ENCODE data around the gene PSAP. TPM values are rescaled to one million over a fixed set of nuclear protein-coding genes. Genes with fewer than 3 reads are reported as not detected.

PSAP gene
- total RNA-seq, 2 donors from 2014 or later, result 787 to 1,159 TPM

DNA sequence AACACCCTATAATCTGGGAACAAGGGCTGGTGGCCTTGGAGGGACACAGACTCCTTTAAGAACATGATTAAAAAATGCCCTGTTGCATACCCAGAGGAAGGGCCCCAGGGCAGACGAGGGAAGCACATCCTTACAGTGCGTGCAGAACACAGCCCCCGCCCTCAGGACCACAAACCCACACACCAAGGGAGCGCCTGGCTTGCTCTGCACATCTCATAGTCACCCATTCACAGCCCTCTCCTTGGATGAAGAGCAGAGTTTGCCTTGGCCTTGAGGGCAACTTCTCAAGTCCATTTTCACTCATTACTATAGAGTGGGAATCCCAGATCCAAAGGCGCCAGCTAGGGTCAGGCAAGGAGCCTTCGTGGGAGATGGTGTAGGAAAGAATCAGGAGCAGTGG is 71.4 kb downstream of the PSAP start:
- DNase-seq (ENCODE audit: low spot score), result no peak
- intact Hi-C loops (cut with DNase I), result loop anchor here in 1 of 2 donors (10.0 kb wide), 1 partner anchor 55 kb away; no protein-coding TSS in a partner anchor

DNA sequence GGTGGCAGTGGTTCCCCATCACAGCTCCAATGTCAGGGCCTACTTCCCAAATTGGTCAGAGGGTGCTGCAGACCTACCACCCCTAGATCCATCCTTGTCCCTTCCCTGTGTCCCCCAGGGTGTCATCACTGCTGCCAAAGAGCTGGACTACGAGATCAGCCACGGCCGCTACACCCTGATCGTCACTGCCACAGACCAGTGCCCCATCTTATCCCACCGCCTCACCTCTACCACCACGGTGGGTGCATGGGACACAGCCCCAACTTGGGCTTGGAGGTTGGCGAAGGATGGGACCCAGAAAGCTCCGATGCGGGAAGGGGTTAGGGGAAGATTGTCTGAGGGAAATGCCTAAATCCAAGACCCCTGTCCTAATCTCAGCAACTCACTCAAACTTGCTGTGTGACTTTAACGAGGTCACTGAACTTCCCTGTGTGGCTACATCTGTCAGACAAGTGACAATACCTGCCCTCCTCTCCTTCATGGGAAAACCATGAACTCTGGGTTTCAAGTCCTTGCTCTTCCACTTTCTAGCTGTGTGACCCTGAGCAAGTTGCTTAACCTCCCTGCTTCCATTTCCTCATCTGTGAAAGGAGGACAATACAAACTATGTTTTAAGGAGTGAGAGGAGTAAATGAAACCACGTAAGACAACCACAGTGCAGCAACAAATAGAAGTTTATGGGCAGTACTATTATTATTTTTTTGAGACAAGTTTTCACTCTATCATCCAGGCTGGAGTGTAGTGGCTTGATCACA is 72.8 kb downstream of the PSAP start:
- DNase-seq (ENCODE audit: low spot score), result no peak
- intact Hi-C loops (cut with DNase I), result loop anchor here in 1 of 2 donors (10.0 kb wide), 1 partner anchor 57 kb away; no protein-coding TSS in a partner anchor

DNA sequence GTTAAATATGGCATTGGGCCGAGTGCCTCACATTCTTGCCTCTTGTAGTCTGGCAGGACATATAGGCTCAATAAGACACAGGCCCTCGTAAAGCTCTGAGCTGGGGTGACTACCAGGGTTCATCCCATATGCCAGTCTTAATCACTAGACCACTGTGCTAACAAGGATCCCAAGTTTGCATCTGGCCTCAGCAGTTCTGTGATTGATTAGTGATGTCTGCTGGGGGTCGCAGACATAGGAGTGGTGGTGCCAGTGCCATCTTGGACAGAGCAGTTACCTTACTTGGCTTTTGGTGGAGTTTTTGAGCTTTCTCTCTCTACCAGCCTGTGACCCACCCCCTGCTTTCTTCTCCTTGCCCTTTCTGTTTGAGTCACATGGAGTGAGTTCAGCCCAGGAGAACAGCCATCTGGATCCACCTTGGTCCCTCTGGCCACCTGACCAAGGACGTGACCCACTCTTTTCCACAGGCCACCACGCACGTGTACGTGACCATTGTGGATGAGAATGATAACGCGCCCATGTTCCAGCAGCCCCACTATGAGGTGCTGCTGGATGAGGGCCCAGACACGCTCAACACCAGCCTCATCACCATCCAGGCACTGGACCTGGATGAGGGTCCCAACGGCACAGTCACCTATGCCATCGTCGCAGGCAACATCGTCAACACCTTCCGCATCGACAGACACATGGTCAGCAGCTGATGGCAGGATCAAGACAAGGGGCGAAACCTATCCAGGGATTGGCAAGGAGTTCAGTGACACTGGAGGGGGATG is 73.7 kb downstream of the PSAP start:
- no peak for DNase-seq (ENCODE audit: low spot score)
- intact Hi-C loops (cut with DNase I), result loop anchor here in 1 of 2 donors (10.0 kb wide), 1 partner anchor 57 kb away; no protein-coding TSS in a partner anchor

DNA sequence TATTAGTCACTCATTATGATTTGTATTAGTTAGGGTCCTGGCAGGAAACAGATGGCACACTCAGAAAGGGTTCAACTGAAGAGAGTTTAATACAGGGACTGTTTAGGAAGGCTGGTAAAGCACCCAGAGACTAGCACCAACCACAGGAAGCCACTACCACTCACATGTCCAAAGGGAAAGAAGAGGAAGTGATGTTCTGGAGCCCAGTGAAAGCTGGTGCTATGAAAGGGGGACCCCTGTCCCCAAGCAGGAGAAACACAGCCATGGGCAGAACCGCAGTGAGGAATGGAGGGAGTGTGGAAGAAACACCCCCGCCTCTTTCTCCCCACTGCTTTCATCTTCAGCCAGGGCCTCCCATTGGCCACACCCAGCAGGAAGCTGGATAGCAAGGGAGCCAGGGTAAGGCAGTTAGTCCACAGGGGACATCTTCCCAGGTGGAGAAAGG is 74.5 kb downstream of the PSAP start:
- intact Hi-C loops (cut with DNase I), result loop anchor here in 1 of 2 donors (10.0 kb wide), 1 partner anchor 58 kb away; no protein-coding TSS in a partner anchor
- DNase-seq (ENCODE audit: low spot score), result no peak

DNA sequence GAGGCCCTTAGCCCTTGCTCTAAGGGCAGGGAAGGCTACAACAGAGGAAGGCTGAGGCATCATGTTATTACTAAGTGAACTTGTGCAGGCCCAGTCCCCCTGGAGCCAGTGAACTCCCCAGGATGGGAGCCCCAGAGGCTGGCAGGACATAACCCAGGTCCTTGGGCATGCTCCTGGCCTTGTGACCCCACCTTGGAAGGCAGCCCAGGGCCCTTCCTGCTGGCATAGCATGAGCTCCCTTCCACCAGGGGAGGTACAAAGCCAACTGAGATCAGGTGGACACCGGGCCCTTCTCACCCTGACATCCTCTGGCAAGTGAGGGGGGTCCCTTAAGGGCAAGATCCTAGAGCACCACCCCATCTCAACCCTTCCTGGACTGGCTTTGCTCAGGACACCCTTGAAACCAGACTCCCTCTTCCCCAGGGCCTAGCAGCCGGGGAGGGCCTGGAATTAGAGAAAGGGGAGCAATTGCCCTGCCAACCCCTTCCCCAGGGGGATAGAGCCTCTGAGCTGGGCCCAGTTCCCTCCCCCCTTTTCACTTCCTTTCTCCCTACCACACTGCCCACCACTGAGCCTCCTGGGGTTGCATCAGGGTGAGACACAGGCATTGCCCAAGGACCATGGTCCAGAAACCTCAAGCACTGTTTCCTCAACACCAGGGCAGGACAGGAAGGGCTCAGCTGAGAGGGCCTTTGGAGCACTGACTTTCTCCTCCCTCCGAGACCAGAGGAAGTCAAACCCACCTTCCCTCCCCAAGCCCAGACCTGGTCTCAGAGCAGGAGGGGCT is 75.9 kb downstream of the PSAP start:
- no peak for DNase-seq (ENCODE audit: low spot score)
- intact Hi-C loops (cut with DNase I), result loop anchor here in 1 of 2 donors (10.0 kb wide), 1 partner anchor 60 kb away; no protein-coding TSS in a partner anchor

DNA sequence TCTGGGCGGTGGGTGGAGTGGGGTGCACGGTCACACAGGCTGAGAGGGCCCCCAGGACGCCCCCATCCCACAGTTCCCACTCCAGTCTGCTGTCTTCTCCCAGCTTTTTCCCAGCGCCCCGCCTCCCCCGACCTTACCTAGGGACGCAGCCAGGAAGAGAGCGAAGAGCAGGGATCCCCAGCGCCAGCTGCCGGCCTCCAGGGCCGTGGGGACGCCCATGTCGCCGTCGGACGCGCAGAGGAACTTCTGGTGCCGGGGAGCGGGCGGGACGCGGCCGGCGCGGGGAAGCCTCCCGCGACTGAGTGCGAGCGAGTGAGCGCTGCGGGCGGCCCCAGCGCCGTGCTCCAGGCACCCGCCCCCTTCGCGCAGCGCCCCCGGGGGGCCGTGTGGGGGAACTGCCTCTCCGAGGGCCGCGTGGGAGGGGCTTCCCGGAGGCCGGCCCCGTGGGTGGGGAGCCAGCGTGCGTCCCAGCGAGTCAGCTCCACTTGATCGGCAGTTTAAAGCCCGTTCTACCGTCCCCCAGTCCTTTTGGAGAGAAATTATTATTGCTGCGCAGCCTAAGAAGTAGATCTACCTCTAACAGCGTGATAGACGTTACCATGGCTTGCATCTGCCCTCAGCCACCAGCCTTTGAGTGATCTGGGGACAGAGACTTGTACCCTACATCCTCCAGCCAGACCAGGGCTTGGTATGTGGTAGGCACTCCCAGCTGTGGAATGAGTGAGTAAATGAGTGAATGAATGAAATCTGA is 77.7 kb downstream of the PSAP start, which contains the start of gene VSIR:
VSIR (minus strand) TSS at position 300 of the 751 bp plus-strand sequence; CDS start at position 219, 81 bp downstream.
- intact Hi-C loops (cut with DNase I), result loop anchor here in 1 of 2 donors (10.0 kb wide), 1 partner anchor 61 kb away; no protein-coding TSS in a partner anchor
- peak; percentile 98 for DNase-seq (ENCODE audit: low spot score)

DNA sequence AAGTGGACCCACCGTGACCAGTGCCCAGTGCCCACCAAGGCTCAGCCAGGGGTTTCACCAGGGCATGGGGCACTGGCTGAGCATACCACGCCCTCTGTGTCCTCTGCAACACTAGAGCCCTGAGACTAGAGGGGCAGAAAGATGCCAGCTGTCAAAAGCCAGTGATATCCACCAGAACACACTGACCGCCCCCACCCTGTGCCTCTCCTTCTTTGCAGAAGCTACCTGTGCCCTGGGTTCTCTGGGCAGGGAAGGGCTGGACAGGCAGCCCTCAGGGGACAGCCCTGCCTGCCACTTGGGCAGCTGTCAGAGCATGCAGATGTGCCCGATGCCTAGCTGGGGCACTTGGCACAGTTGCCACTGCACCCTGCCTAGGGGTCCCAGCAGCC is 78.2 kb downstream of the PSAP start:
- intact Hi-C loops (cut with DNase I), result loop anchor here in 1 of 2 donors (10.0 kb wide), 1 partner anchor 62 kb away; no protein-coding TSS in a partner anchor
- DNase-seq (ENCODE audit: low spot score), result no peak

DNA sequence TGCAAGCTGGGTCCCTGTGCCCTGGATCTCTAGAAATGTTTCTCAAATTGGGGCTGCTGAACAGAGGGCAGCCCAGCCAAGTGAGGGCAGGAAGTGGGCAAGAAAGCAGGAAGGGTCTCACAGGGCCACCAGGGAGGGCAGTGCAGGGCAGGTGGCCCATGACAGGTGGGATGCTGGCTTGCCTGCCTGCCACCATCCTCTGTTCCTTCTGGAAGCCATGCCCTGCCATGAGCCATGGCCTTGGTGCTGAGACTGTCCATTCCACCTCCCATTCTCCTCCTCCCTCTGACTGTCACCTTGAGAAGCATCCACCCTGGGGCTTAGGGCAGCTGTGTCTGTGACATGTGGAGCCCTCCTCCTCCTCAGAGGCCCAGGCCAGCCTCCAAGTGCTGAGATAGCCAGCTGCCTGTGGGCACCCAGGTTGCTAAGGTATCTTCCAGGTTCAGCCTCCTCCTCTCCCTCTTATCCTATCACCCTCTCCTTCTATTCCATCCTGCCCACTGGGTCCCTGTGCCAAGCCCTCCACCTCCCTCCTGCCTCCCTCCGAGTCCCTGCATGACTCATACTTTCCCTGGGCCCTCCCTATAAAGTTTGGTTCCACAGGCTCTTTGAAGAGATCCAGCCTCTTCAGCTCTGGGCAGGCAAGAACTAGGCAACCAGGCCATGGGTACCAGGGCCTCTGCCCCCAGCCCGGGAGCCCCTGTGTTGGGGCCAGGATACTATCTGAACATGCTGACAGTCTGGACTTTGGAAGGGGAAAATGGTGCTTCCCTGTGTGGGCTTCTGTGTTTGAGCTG is 79.0 kb downstream of the PSAP start:
- peak; percentile 93 for DNase-seq (ENCODE audit: low spot score)
- intact Hi-C loops (cut with DNase I), result loop anchor here in 1 of 2 donors (10.0 kb wide), 1 partner anchor 63 kb away; no protein-coding TSS in a partner anchor

DNA sequence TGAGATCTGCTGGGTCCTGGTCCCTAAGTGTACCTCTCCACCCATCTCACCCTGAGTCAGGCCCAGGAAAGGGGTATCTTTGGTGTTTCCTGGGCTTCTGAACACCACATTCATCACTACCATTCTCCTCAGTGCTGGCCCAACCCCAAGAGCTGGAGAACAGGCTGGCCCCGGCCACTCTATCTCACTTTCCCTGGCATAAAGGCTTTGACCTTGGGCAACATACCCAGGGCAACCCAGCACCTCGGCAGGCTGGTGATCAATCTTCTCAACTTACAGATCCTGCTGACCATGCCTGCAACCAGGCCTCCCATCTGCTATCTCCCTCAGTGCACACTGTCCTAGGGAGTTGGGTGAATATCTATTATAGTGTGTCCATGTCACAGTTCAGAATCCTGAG is 79.8 kb downstream of the PSAP start:
- no peak for DNase-seq (ENCODE audit: low spot score)
- intact Hi-C loops (cut with DNase I), result loop anchor here in 1 of 2 donors (10.0 kb wide), 1 partner anchor 64 kb away; no protein-coding TSS in a partner anchor

DNA sequence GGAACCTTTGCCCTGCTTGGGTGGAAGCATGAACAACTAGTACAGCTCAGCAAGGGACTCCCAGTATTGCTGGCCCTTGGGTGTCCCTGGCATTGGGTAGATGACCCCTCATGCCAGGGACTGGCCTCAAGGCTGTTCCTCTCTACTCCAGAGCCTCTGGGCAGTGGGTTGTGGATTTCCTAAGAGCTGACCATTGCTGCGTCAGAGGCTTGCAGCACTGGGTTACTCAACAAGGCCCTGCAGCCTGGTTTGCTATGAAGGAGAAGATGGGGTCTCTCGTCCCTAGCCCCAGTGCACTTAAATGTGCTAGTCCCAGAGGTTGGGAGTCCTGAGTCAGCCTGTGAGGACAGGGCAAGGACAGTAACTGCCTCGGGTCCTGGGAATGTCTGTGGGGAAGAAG is 80.3 kb downstream of the PSAP start:
- DNase-seq (ENCODE audit: low spot score), result no peak
- intact Hi-C loops (cut with DNase I), result loop anchor here in 1 of 2 donors (10.0 kb wide), 1 partner anchor 64 kb away; no protein-coding TSS in a partner anchor

DNA sequence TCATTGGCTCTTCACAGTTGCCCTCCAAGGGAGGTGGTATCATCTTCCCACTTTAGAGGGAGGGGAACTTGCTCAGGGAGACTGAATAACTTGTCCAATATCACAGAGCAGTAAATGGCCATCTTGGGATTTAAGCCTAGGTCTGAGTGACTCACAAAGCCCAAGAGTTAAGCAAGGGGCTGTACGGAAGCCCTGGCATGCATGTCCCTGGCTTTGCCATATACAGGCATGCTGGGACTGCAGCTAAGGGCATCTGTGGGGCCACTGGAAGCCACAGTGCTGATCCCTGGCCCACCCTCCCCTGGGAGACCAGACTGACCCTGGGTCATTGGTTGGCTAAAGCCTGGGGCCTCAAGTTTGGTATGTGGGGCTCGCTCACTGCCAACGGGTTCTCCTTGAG is 80.8 kb downstream of the PSAP start:
- no peak for DNase-seq (ENCODE audit: low spot score)
- intact Hi-C loops (cut with DNase I), result loop anchor here in 1 of 2 donors (10.0 kb wide), 1 partner anchor 65 kb away; no protein-coding TSS in a partner anchor

DNA sequence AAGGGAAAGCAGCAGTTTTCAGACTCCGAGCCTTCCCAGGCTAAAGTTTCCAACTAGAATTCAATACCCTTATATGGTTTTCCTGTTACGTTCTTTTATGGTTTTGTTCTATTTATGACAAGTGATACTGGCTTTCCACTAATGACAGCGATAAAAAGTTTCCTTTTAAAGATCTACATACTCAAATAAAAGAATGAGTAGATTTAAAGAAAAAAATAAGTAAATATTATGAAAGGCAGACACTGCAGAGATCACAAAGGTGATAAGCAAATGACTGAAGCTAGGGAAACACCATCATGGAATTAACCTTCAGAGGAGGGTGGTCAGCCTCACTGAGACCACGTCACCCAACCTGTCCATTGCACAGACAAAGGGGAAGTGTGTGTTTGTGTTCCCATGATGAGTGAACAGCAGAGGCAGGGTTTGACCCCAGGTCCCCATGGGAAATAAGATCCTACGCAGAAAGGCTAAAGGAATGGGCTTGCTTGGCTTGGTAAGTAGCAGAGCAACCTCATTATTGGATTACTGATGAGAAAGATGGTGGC is 81.7 kb downstream of the PSAP start:
- no peak for DNase-seq (ENCODE audit: low spot score)
- intact Hi-C loops (cut with DNase I), result no loop called here

DNA sequence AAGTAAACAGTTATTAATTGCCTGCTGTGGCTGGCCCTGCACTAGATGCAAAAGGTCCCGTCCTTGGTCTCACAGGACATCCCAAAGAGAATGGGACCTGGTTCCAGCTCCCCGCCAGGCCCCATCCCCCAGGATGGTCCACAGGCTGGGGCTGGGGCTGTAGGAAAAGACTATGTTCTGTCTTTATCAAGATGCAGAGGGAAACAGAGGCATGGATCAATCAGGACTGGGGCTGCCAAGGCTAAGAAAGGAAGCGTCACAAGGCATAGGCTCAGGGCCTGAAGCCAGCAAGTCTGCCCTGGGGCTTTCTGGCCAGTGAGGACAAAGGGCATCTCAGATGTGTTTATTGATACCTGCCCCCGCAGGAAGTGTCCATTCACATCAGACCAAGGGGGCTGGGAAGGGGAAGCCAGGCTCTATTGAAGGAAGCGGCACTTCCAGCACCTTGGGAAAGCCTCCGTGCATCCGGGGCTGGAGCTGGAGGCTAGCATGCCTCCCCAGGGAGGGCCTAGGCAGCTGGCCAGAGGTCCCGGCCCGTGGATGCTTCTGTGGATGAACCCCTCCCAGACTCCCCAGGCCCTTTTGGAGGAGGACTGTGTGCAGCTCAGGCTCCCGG is 83.5 kb downstream of the PSAP start:
- DNase-seq (ENCODE audit: low spot score), result no peak
- intact Hi-C loops (cut with DNase I), result no loop called here

DNA sequence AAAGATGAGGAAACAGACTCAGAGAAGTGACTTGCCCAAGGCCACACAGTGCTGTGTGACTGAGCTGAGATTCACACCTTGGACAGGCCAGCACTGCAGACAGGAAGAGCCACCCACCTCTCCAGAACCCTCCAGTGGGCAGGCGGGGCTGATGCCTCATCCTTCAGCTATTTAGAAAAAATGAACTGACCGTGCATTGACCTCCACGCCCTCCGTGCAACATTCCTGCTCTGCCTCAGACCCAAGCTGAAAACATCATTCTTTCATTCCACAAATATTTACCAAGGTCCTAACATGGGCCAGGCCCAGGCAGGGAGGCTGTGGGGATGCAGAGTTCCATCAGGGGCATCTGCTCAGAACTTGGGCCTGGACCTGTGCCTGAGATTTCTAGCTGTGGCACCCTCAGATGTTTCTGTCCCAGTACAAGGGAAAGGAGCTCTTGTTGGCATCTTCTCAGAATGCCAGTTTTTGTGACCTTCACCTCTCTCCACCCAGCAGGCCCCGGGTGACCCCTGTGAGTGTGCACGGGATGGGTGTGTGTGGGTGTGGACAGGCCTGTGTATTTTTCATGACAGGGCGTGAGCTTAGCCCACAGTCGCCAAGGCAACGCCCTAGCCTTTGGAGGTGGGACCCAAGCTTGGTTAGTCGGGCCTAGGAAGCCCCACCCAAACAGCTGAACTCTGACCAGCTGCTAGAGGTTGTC is 84.2 kb downstream of the PSAP start:
- DNase-seq (ENCODE audit: low spot score), result peak; percentile 94
- intact Hi-C loops (cut with DNase I), result no loop called here

Data from posterior vena cava (tissue), 2 donors.